ENCODE data around the gene AGTRAP. TPM values are rescaled to one million over a fixed set of nuclear protein-coding genes. Genes with fewer than 3 reads are reported as not detected.

The AGTRAP gene
- total and polyA plus RNA-seq, 2 experiments from 2014 or later, result 34.2 to 71.9 TPM

GRCh38 chr1:11691302-11691914 lies 44.5 kb upstream of the AGTRAP start, which contains the start of gene DRAXIN:
Gene DRAXIN (plus strand): TSS chr1:11691710. CDS start chr1:11706259, 14,549 bp downstream.
- H2AFZ ChIP-seq, result peak within 1 kb of the TSS; percentile 60
- peaks cover 6% of the 10 kb centered on the region for H3K4me1 ChIP-seq (ENCODE audit: insufficient read depth)
- H3K27ac ChIP-seq, result no peak within 1 kb of the TSS
- WGBS (ENCODE audit: low lambda C conversion rate, missing lambda C conversion rate), result under 1% methylated on average over 43 of the region's 78 CpGs
- DNase-seq (ENCODE audit: low spot score), result peak; percentile 60
- TF ChIP-seq EZH2phosphoT487 (IDR thresholded peaks at IDR 0.05; ENCODE audit: low read depth, severe bottlenecking, unreplicated experiment), result no peak
- TF ChIP-seq EZH2 (IDR thresholded peaks at IDR 0.05; ENCODE audit: borderline replicate concordance), result no peak
- no peak for TF ChIP-seq CTCF (IDR thresholded peaks at IDR 0.05; ENCODE audit: poor library complexity)
- H4K20me1 ChIP-seq (ENCODE audit: insufficient read depth, poor library complexity, severe bottlenecking), result no peaks in the 10 kb centered on the region
- H3K36me3 ChIP-seq (replicated peaks; ENCODE audit: insufficient read depth, low read depth), result no peaks in the 10 kb centered on the region
- peaks cover 51% of the 10 kb centered on the region for H3K27me3 ChIP-seq
- no peaks in the 10 kb centered on the region for H3K79me2 ChIP-seq
- H3K4me3 ChIP-seq, result peak within 1 kb of the TSS; percentile 42
- H3K4me2 ChIP-seq, result peak within 1 kb of the TSS; percentile 95
- no peaks in the 10 kb centered on the region for H3K9me3 ChIP-seq (ENCODE audit: low read depth)
- no peaks in the 10 kb centered on the region for H3K9me2 ChIP-seq (replicated peaks; ENCODE audit: insufficient read depth)

- H3K4me1 ChIP-seq (ENCODE audit: insufficient read depth), result peaks cover 6% of the 10 kb centered on the region
- no peak overlapping the region for H2AFZ ChIP-seq
- WGBS (ENCODE audit: low lambda C conversion rate, missing lambda C conversion rate), result 13% methylated on average over 49 of the region's 64 CpGs
- H3K4me2 ChIP-seq, result peak overlapping the region; percentile 95
- no peak for TF ChIP-seq CTCF (IDR thresholded peaks at IDR 0.05; ENCODE audit: poor library complexity)
- TF ChIP-seq EZH2 (IDR thresholded peaks at IDR 0.05; ENCODE audit: borderline replicate concordance), result peak; percentile 75
- no peak for TF ChIP-seq EZH2phosphoT487 (IDR thresholded peaks at IDR 0.05; ENCODE audit: low read depth, severe bottlenecking, unreplicated experiment)
- DNase-seq (ENCODE audit: low spot score), result no peak
- H3K27ac ChIP-seq, result no peak overlapping the region
- no peaks in the 10 kb centered on the region for H3K36me3 ChIP-seq (replicated peaks; ENCODE audit: insufficient read depth, low read depth)
- H3K79me2 ChIP-seq, result no peaks in the 10 kb centered on the region
- no peaks in the 10 kb centered on the region for H3K9me2 ChIP-seq (replicated peaks; ENCODE audit: insufficient read depth)
- H3K9me3 ChIP-seq (ENCODE audit: low read depth), result no peaks in the 10 kb centered on the region
- no peaks in the 10 kb centered on the region for H4K20me1 ChIP-seq (ENCODE audit: insufficient read depth, poor library complexity, severe bottlenecking)
- H3K27me3 ChIP-seq, result peaks cover 51% of the 10 kb centered on the region
- H3K4me3 ChIP-seq, result peak overlapping the region; percentile 42
Measured at GRCh38 chr1:11691928-11692711, 43.8 kb upstream of the AGTRAP start.

- H3K79me2 ChIP-seq, result no peaks in the 10 kb centered on the region
- 57% methylated on average over 6 of the region's 6 CpGs for WGBS (ENCODE audit: low lambda C conversion rate, missing lambda C conversion rate)
- H3K9me3 ChIP-seq (ENCODE audit: low read depth), result no peaks in the 10 kb centered on the region
- peaks cover 51% of the 10 kb centered on the region for H3K27me3 ChIP-seq
- H3K9me2 ChIP-seq (replicated peaks; ENCODE audit: insufficient read depth), result no peaks in the 10 kb centered on the region
- no peak for TF ChIP-seq CTCF (IDR thresholded peaks at IDR 0.05; ENCODE audit: poor library complexity)
- TF ChIP-seq EZH2phosphoT487 (IDR thresholded peaks at IDR 0.05; ENCODE audit: low read depth, severe bottlenecking, unreplicated experiment), result no peak
- no peak for TF ChIP-seq EZH2 (IDR thresholded peaks at IDR 0.05; ENCODE audit: borderline replicate concordance)
- H3K4me3 ChIP-seq, result no peak overlapping the region
- no peak for DNase-seq (ENCODE audit: low spot score)
- H2AFZ ChIP-seq, result no peak overlapping the region
- H4K20me1 ChIP-seq (ENCODE audit: insufficient read depth, poor library complexity, severe bottlenecking), result no peaks in the 10 kb centered on the region
- no peak overlapping the region for H3K27ac ChIP-seq
- no peak overlapping the region for H3K4me2 ChIP-seq
- H3K4me1 ChIP-seq (ENCODE audit: insufficient read depth), result peaks cover 6% of the 10 kb centered on the region
- no peaks in the 10 kb centered on the region for H3K36me3 ChIP-seq (replicated peaks; ENCODE audit: insufficient read depth, low read depth)
Measured at GRCh38 chr1:11693024-11693590, 42.8 kb upstream of the AGTRAP start.

Data from hepatocyte (in vitro differentiated cells).